Endometrial microvascular endothelial cells (primary cell): ENCODE data around the gene SLIT1. TPM values are rescaled to one million over a fixed set of nuclear protein-coding genes. Genes with fewer than 3 reads are reported as not detected.

Experiments used
- in situ Hi-C: cut with HindIII; loops from 2 replicates; pipeline ENCODE4 v1.10.0; 2017; ENCODE audit warnings: low sequenced_read_pairs, low pct_unique_long_range_greater_than_20kb; ENCODE audit errors: inconsistent ontology term
- total RNA-seq: library from RNA; depleted of rRNA; stranded (reverse); fragments of >200 nt; gene quantifications from one replicate; pipeline ENCODE4 v1.2.3, GENCODE V29; 2015; ENCODE audit errors: inconsistent ontology term

The SLIT1 gene
- total RNA-seq, 1 donor from 2014 or later, result not detected

DNA sequence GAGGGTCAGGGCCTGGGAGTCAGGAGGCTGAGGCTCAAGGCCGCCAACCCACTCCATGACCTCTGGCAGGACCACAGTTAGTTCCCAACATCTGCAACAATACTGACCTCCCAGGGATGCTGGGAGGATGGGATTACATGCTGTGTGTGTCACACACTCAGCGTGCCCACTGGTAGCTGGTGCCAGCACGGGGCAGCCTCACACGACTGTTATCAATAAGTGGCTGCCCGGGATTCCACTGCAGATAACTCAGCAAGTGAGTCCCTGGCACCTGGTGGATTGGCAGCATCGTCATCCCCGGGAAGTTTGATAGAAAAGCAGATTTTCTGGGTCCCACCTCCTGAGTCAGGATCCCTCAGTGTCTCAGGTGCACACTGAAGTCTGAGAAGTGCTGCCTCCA, 110.3 kb downstream of the SLIT1 start:
- in situ Hi-C loops, result no loop called here

DNA sequence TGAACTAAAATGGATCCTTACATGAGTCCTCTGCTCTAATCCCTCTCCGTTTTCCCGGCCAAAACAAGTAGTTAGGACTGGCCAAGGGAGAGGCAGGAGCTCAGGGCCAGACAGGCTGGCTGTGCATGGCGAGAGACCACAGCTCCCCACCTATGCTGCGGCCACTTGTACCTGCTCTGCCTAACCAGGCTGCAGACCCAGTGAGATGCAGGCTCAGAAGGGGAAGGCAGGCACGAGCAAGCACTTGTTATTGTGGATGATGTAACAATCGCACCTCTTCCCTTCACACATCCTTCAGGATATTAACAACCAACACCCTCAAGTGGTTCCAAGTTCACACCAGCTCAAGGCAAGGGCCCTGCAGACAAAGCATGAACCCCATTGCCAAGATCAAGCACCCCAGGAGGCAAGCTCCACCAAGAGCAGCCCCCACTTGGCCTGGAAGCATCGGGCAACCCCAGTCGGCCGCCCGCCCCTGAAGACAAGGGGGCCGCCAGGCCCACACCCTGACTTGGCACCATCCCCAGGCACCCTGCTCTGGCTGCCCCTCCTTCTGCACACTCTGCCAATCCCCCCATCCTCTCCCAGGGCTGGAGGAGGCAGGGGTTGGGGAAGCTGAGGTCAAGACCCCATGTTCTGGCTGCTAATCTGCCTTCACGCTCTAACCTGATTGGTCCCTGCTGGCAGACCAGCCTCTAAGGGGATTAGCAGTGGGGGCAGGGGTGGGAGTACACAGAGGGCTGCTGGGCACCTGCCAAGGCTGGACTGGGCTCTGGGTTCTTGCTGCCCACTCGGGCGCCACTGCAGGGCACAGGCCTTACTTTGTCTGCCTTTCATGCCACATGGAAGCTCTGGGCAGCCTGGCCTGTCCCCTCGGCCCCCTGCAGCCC, 111.3 kb downstream of the SLIT1 start:
- in situ Hi-C loops, result no loop called here

GRCh38 chr10:97072851-97073665, 112.7 kb downstream of the SLIT1 start:
- in situ Hi-C loops, result no loop called here

DNA sequence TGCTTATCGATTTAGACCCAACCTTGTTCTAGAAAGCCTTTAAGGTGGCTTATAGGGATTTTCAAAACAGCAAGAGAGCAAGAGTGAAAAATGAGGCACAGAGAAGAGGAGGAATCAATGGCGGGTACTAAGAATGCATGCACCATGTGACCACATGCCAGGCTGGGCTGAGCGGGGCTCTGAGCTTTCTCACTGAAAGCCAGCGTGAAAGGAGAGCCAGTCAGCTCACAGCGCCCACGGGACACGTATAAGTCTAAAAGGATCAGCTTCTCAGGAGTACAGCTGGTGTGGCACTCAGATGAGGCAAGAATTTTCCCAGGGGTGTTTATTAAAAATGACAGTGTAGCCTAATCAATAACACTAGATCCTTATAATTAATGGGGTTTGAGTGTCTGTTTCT, 114.3 kb downstream of the SLIT1 start:
- in situ Hi-C loops, result no loop called here

GRCh38 chr10:97069576-97070362, 116.0 kb downstream of the SLIT1 start:
- in situ Hi-C loops, result no loop called here

- in situ Hi-C loops, result no loop called here
Measured at GRCh38 chr10:97069026-97069425, 116.7 kb downstream of the SLIT1 start.

DNA sequence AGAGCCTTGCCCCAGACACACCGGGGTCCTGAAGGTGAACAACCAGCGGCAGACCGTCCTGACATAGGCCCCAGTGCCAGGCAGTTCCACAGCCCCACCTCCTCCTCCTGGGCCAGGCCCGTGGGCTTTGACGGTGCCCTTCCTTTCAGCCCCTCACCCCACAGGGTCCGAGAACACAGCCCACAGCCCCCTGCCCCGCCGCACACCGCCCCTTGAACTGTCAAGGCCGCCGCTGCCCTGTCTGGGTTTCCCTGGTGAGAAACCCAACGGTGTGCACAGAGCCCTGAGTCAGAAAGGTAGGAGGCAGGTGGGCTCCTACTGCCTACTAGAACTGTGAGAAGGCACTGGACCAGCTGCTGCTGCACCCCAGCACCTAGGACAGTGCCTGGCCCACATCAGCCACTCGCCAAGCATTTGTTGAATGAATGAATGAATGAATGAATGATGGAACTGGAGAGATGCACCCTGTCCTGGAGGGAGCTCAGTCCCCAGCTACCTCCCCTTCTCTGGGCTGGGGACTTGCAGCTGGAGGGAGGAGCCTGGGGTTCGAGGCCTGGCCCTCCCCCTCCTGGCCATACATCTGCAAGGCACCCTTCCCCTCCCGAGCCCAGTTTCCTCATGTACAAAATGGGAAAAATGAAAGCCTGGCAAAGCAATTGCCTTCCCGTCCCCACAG, 117.9 kb downstream of the SLIT1 start:
- in situ Hi-C loops, result no loop called here

DNA sequence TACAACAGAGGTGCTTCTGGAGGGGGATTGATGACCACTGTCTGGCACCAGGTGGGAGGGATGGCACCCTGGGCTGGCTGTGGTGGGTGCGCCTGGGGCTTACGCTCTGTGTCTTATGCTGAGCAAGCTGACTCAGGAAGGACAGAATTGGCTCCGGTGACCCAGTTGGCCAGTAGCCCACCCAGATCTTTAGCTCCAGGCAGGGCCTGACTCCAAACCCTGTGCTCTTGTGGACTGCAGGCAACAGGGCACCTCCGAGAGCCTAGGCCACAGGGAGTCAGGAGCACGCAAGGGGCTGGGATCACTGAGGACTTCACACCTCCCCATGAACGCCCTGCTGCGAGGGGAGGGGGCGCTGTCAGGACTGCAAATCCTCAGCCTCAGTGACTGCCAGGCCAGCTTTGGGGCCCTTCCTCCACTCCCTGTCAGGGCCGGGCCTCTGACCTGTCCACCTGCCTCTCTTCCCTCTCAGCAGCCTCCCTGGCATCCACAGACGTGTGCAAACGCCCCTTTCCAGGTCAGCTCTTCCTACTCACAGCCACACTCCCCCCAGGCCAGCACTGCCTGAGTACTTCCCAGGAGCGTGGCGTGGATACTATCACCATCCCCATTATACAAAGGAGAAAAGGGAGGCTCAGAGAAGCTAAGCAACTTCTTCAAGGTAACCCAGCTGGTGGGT, 118.7 kb downstream of the SLIT1 start:
- in situ Hi-C loops, result no loop called here

GRCh38 chr10:97065686-97066660, 119.8 kb downstream of the SLIT1 start:
- in situ Hi-C loops, result no loop called here

- in situ Hi-C loops, result no loop called here
Measured at GRCh38 chr10:97065128-97065527, 120.6 kb downstream of the SLIT1 start.

- in situ Hi-C loops, result no loop called here
Measured at GRCh38 chr10:97063983-97064837, 121.5 kb downstream of the SLIT1 start.

GRCh38 chr10:97063271-97063982, 122.3 kb downstream of the SLIT1 start:
- in situ Hi-C loops, result no loop called here

- in situ Hi-C loops, result no loop called here
Measured at GRCh38 chr10:97062456-97062855, 123.3 kb downstream of the SLIT1 start.

DNA sequence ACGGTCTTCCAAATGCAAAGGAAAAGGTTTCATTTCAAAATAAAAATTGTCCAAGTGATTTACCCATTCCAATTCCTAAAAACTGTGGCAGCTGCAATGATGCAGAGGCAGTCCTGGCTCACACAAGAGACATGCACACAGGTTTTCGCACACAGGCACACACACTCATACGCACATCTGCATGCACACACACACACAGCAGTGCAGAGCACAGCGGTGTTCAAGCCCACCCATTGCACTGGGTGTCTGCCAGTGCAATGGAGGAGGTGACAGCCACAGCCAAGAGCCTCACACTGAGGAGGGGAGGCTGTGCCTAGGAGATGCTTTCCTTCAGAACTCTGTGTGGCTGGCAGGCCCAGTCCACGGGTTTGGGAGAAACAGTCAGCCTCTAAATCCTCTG, 123.7 kb downstream of the SLIT1 start:
- in situ Hi-C loops, result no loop called here

GRCh38 chr10:97061423-97061822, 124.3 kb downstream of the SLIT1 start:
- in situ Hi-C loops, result no loop called here
